H1 (cell line): Measurements from ENCODE around the gene BSN. TPM values are rescaled to one million over a fixed set of nuclear protein-coding genes. Genes with fewer than 3 reads are reported as not detected.

ENCODE experiments used
- CTCF ChIA-PET: fragments of 300-600 bp; sonication (Branson Sonifier 250); formaldehyde crosslinking; loops from one replicate; lab custom pipeline; 2021; ENCODE audit not compliant: partially characterized antibody; lab: Charles Lee
- POLR2A ChIA-PET: fragments of 300-600 bp; sonication (Branson Sonifier 250); formaldehyde crosslinking; loops from one replicate; lab custom pipeline; 2021; ENCODE audit warnings: inconsistent platforms; ENCODE audit not compliant: partially characterized antibody; lab: Charles Lee
- DNase-seq, 2 experiments: peaks; one replicate each; pipeline versions ENCODE4 v3.0.0 to v3.0.0-alpha.2; 2010 to 2022; ENCODE audit warnings: low spot score in 2 of 2, low read depth in 1 of 2, mixed read lengths in 1 of 2
- FAIRE-seq: peaks from 2 replicates; lab custom pipeline; 2011; peaks lifted over from hg19 to GRCh38; lab: Jason Lieb, UNC
- H2AFZ ChIP-seq: 2 replicates; pipeline ENCODE4 v1.8.1; 2012; ENCODE audit warnings: low read length, inconsistent platforms
- H2AK5ac ChIP-seq: 2 replicates; pipeline ENCODE4 v1.6.1; 2013; ENCODE audit warnings: low read depth, low read length
- H2BK120ac ChIP-seq: replicated peaks from 2 replicates; pipeline ENCODE3; 2013; ENCODE audit warnings: low read depth, low read length, inconsistent platforms
- H2BK12ac ChIP-seq: 2 replicates; pipeline ENCODE4 v1.6.1; 2013; ENCODE audit warnings: low read depth, low read length
- H2BK15ac ChIP-seq: 2 replicates; pipeline ENCODE4 v1.6.1; 2013; ENCODE audit warnings: low read length
- H2BK20ac ChIP-seq: 2 replicates; pipeline ENCODE4 v1.6.1; 2013; ENCODE audit warnings: low read length
- H2BK5ac ChIP-seq: 2 replicates; pipeline ENCODE4 v1.6.1; 2013; ENCODE audit warnings: low read depth, low read length
- H3K14ac ChIP-seq: 2 replicates; pipeline ENCODE4 v1.6.1; 2013; ENCODE audit warnings: inconsistent platforms; ENCODE audit not compliant: insufficient read length
- H3K18ac ChIP-seq: 2 replicates; pipeline ENCODE4 v1.6.1; 2013; ENCODE audit warnings: low read length; ENCODE audit errors: extremely low read depth
- H3K23ac ChIP-seq: 2 replicates; pipeline ENCODE4 v1.6.1; 2013; ENCODE audit warnings: inconsistent platforms; ENCODE audit not compliant: insufficient read length
- H3K23me2 ChIP-seq: 2 replicates; pipeline ENCODE4 v1.6.1; 2013; ENCODE audit warnings: low read depth, low read length
- H3K27ac ChIP-seq: 2 replicates; pipeline ENCODE4 v1.6.1; 2011; ENCODE audit warnings: low read depth, low read length, inconsistent platforms
- H3K27me3 ChIP-seq, 4 experiments: replicated peaks in 1 of 4; 1 replicate in 1 of 4; 2 replicates in 3 of 4; pipeline versions ENCODE4 v1.6.1 to v1.8.1; 2011 to 2013; ENCODE audit warnings: low read length in 3 of 4, mild to moderate bottlenecking in 3 of 4, inconsistent platforms in 2 of 4, mixed read lengths in 2 of 4, moderate library complexity in 1 of 4; ENCODE audit not compliant: control insufficient read depth in 3 of 4, insufficient read depth in 3 of 4; ENCODE audit errors: extremely low read depth in 1 of 4
- H3K36me3 ChIP-seq, 4 experiments: 2 replicates each; pipeline versions ENCODE4 v1.6.1 to v1.8.1; 2011 to 2013; ENCODE audit warnings: mild to moderate bottlenecking in 4 of 4, low read length in 3 of 4, moderate library complexity in 2 of 4, control low read depth in 1 of 4, inconsistent platforms in 1 of 4; ENCODE audit not compliant: insufficient read depth in 4 of 4, control insufficient read depth in 2 of 4
- H3K4ac ChIP-seq: replicated peaks from 2 replicates; pipeline ENCODE3; 2013; ENCODE audit warnings: low read length, low read depth, mixed read lengths, inconsistent platforms; ENCODE audit not compliant: insufficient read length
- H3K4me1 ChIP-seq, 4 experiments: replicated peaks in 1 of 4; 1 replicate in 1 of 4; 2 replicates in 3 of 4; pipeline versions ENCODE4 v1.6.1 to v1.8.1; 2011 to 2013; ENCODE audit warnings: low read length in 3 of 4, inconsistent platforms in 2 of 4, mixed read lengths in 1 of 4; ENCODE audit not compliant: insufficient read depth in 4 of 4, control insufficient read depth in 3 of 4
- H3K4me2 ChIP-seq, 2 experiments: 2 replicates each; pipeline versions ENCODE4 v1.6.1 to v1.8.1; 2011 to 2013; ENCODE audit warnings: low read depth in 2 of 2, low read length in 2 of 2, control low read depth in 1 of 2, inconsistent platforms in 1 of 2, mild to moderate bottlenecking in 1 of 2; ENCODE audit not compliant: insufficient read depth in 1 of 2
- H3K4me3 ChIP-seq, 4 experiments: fragments of 200-600, 300-600 bp in 1 of 4; sonication (generic), shearing (Covaris generic), sonication (Bioruptor Twin) in 1 of 4; 2 replicates each; pipeline versions ENCODE4 v1.5.1 to v1.8.1; 2011 to 2016; ENCODE audit warnings: low read length in 4 of 4, low read depth in 3 of 4, control low read depth in 2 of 4, inconsistent platforms in 2 of 4, mild to moderate bottlenecking in 2 of 4, mixed read lengths in 1 of 4, moderate library complexity in 1 of 4; ENCODE audit not compliant: insufficient read depth in 2 of 4; ENCODE audit errors: extremely low read depth in 1 of 4
- H3K56ac ChIP-seq: replicated peaks from 2 replicates; pipeline ENCODE3; 2013; ENCODE audit warnings: low read depth, mild to moderate bottlenecking, mixed read lengths, low read length, inconsistent platforms; ENCODE audit not compliant: insufficient read length
- H3K79me1 ChIP-seq: 2 replicates; pipeline ENCODE4 v1.6.1; 2013; ENCODE audit warnings: low read depth, low read length, control low read depth
- H3K79me2 ChIP-seq, 2 experiments: 2 replicates each; pipeline versions ENCODE4 v1.6.1 to v1.8.1; 2012 to 2013; ENCODE audit warnings: low read length in 2 of 2, mild to moderate bottlenecking in 2 of 2, inconsistent platforms in 1 of 2; ENCODE audit not compliant: insufficient read depth in 2 of 2, control insufficient read depth in 1 of 2
- H3K9ac ChIP-seq, 4 experiments: replicated peaks in 1 of 4; 1 replicate in 1 of 4; 2 replicates in 3 of 4; pipeline versions ENCODE4 v1.6.1 to v1.8.1; 2011 to 2013; ENCODE audit warnings: low read depth in 3 of 4, low read length in 3 of 4, control low read depth in 2 of 4, mild to moderate bottlenecking in 2 of 4, moderate library complexity in 2 of 4, inconsistent platforms in 1 of 4; ENCODE audit errors: extremely low read depth in 1 of 4
- H3K9me3 ChIP-seq, 2 experiments: 2 replicates each; pipeline versions ENCODE4 v1.6.1 to v1.8.1; 2012 to 2013; ENCODE audit warnings: mild to moderate bottlenecking in 2 of 2, moderate library complexity in 2 of 2, control low read depth in 1 of 2, inconsistent platforms in 1 of 2, low read depth in 1 of 2, low read length in 1 of 2, mixed read lengths in 1 of 2; ENCODE audit not compliant: insufficient read depth in 2 of 2
- H4K20me1 ChIP-seq, 2 experiments: replicated peaks in 1 of 2; 2 replicates each; pipeline versions ENCODE3 to v1.8.1; 2011 to 2013; ENCODE audit warnings: inconsistent platforms in 2 of 2, low read length in 2 of 2, mild to moderate bottlenecking in 1 of 2; ENCODE audit not compliant: insufficient read depth in 2 of 2, control insufficient read depth in 1 of 2
- H4K5ac ChIP-seq: 2 replicates; pipeline ENCODE4 v1.6.1; 2013; ENCODE audit warnings: low read length, low read depth, mixed read lengths, inconsistent platforms; ENCODE audit not compliant: insufficient read length
- H4K8ac ChIP-seq: 2 replicates; pipeline ENCODE4 v1.8.0; 2013; ENCODE audit warnings: mild to moderate bottlenecking, moderate library complexity, low read length, inconsistent platforms; ENCODE audit not compliant: insufficient read depth; ENCODE audit errors: extremely low read depth
- H4K91ac ChIP-seq: replicated peaks from 2 replicates; pipeline ENCODE3; 2013; ENCODE audit warnings: low read length, mixed read lengths, inconsistent platforms; ENCODE audit not compliant: insufficient read length
- CHD1 ChIP-seq: IDR thresholded peaks from 2 replicates; pipeline ENCODE4 v1.6.1; 2012; ENCODE audit warnings: low read depth, low read length, improper control_type of control experiment
- GTF2F1 ChIP-seq: IDR thresholded peaks from 2 replicates; pipeline ENCODE4 v1.6.1; 2012; ENCODE audit warnings: low read depth, low read length, improper control_type of control experiment, borderline replicate concordance
- NANOG ChIP-seq: IDR thresholded peaks from 2 replicates; pipeline ENCODE4 v1.6.1; 2011; ENCODE audit warnings: low read length, low read depth, mild to moderate bottlenecking, inconsistent platforms; ENCODE audit not compliant: insufficient read depth, poor library complexity, severe bottlenecking
- WGBS, 2 experiments: shearing (Covaris generic) in 1 of 2; methylation state at CpG; one replicate each; pipeline versions ENCODE4 v1.1.6 to v1.1.7; 2013 to 2015; ENCODE audit warnings: low lambda C conversion rate in 2 of 2, mixed read lengths in 2 of 2, inconsistent platforms in 1 of 2, low coverage in 1 of 2, missing lambda C conversion rate in 1 of 2; ENCODE audit not compliant: insufficient replicate concordance in 2 of 2, insufficient coverage in 1 of 2, insufficient read length in 1 of 2; ENCODE audit errors: extremely low coverage in 1 of 2, missing lambda C conversion rate in 1 of 2; 5-methylcytosine and 5-hydroxymethylcytosine counted together
- polyA plus RNA-seq, 7 experiments: library from polyadenylated mRNA; depleted of rRNA in 3 of 7; stranded (reverse) in 5 of 7; unstranded in 2 of 7; fragments of >200 nt in 5 of 7; fragments of 200-250 nt in 2 of 7; gene quantifications; 1 replicate in 5 of 7; 2 replicates in 1 of 7; 4 replicates in 1 of 7; pipeline versions ENCODE4 v1.2.1 to v1.2.3, GENCODE V29; 2011 to 2013; ENCODE audit warnings: missing spikeins in 2 of 7, mixed read lengths in 2 of 7
- total RNA-seq: library from RNA; stranded (reverse); fragmentation: NEBNext Ultra II Directional; extraction: Animal tissue kit (Norgen Biotek cat#: 25700); gene quantifications from 2 replicates; pipeline ENCODE4 v1.2.1, GENCODE V29; 2021

The BSN gene
- total and polyA plus RNA-seq, 2 of the 8 experiments (the other 6 are each of a cell fraction or from before 2014, with no cell fraction given), result 0.60 to 3.0 TPM

DNA sequence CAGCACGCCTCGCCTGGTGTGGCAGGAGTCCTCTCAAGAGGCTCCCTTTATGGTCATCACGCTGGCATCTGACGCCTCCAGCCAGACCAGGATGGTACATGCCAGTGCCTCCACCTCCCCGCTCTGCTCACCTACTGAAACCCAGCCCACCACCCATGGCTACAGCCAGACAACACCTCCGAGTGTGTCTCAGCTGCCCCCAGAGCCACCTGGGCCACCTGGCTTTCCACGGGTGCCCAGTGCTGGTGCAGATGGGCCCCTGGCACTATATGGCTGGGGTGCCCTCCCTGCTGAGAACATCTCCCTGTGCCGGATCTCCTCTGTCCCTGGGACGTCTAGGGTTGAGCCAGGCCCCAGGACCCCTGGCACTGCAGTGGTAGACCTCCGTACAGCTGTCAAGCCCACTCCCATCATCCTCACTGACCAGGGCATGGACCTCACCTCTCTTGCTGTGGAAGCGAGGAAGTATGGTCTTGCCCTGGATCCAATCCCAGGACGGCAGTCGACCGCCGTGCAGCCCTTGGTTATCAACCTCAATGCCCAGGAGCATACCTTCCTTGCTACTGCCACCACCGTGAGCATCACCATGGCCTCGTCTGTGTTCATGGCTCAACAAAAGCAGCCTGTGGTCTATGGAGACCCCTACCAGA, 100.0 kb downstream of the BSN start:
- no peaks in the 10 kb centered on the region for H3K79me1 ChIP-seq
- H2BK120ac ChIP-seq, result no peak overlapping the region
- 0 out of 7 replicates have a peak overlapping the region, but pooled peaks of 1 of the 4 experiments have one; percentile 5 for H3K9ac ChIP-seq
- no peaks in the 10 kb centered on the region for H3K23me2 ChIP-seq
- no peak overlapping the region for H2BK20ac ChIP-seq
- 88% methylated on average over 16 of the region's 17 CpGs; no CpG with 5 or more reads in 1 of the 2 experiments for WGBS, 2 experiments
- no peaks in the 10 kb centered on the region for H4K20me1 ChIP-seq
- no peak overlapping the region for H2BK12ac ChIP-seq
- H3K9me3 ChIP-seq, result no peaks in the 10 kb centered on the region
- H3K4me1 ChIP-seq, result no peaks in the 10 kb centered on the region; a peak in 1 of 7 replicates
- DNase-seq, result no peak
- H3K18ac ChIP-seq, result no peak overlapping the region
- H3K4me3 ChIP-seq, result no peak overlapping the region
- H4K5ac ChIP-seq, result no peak overlapping the region
- H2AK5ac ChIP-seq, result no peak overlapping the region
- ChIA-PET POLR2A (interaction anchor here (1.3 kb wide), 1 partner anchor 38 kb away, joined by 3 read pairs; no protein-coding TSS in a partner anchor), CTCF (interaction anchor here (0.7 to 7.9 kb wide), 7 partner anchors 12 to 88 kb away, joined by 3 to 39 read pairs (median 4); no protein-coding TSS in a partner anchor)
- H2BK5ac ChIP-seq, result no peak overlapping the region; the same call in 1 of the 2 replicates
- H2BK15ac ChIP-seq, result no peak overlapping the region
- no peak overlapping the region for H3K4me2 ChIP-seq
- H2AFZ ChIP-seq, result no peak overlapping the region
- H3K23ac ChIP-seq, result no peak overlapping the region
- H3K36me3 ChIP-seq, result no peaks in the 10 kb centered on the region
- no peak for FAIRE-seq
- H3K79me2 ChIP-seq, result no peaks in the 10 kb centered on the region
- H3K27ac ChIP-seq, result no peak overlapping the region
- H3K27me3 ChIP-seq, result no peaks in the 10 kb centered on the region
- H3K14ac ChIP-seq, result no peak overlapping the region
- H4K91ac ChIP-seq, result no peak overlapping the region
- H4K8ac ChIP-seq, result no peak overlapping the region
- no peak overlapping the region for H3K56ac ChIP-seq
- H3K4ac ChIP-seq, result no peak overlapping the region
- TF ChIP-seq CHD1 (no peak), NANOG (no peak), GTF2F1 (no peak)
